HK-2 (cell line): ENCODE results near the gene ADGRD1.

Source experiments
- DNase-seq: peaks from one replicate; pipeline ENCODE4 v3.0.0-alpha.2; 2018; ENCODE audit not compliant: unreplicated experiment

ADGRD1 gene

DNA sequence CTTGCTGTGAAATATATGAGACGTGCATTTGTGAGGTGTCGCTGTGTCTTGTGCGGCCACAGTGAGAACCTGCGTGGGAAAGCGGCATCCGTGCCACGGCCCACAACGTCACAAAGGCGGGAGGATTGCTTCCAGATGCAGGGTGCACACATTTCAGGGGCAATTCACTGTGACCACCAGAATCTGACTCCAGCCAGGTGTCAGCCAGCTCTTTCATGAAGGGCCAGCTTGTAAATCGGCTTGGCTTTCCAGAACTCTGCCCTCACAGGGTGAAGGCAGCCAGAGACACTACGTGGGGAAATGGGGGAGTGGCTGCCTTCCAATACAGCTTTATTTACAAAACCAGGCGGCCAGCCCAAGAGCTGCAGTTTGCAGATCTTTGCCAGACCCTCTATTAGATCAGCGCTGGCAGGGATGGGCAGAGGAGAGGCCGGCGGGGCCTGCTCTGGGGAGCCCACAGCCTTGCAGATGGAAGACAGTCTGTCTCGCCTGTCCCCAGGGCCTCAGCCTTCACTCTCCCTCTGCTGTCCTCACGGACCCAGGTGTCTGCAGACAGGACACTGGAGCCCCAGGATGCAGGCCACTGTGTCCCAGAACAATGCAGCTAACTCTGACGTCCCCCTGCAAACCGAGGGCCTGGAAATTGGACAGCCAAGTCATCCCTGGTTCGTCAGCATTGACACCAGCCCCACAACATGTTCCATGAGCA is 53.5 kb downstream of the ADGRD1 start:
- no peak for DNase-seq

- DNase-seq: no peak
Measured at GRCh38 chr12:131007740-131008117, 54.0 kb downstream of the ADGRD1 start.

DNA sequence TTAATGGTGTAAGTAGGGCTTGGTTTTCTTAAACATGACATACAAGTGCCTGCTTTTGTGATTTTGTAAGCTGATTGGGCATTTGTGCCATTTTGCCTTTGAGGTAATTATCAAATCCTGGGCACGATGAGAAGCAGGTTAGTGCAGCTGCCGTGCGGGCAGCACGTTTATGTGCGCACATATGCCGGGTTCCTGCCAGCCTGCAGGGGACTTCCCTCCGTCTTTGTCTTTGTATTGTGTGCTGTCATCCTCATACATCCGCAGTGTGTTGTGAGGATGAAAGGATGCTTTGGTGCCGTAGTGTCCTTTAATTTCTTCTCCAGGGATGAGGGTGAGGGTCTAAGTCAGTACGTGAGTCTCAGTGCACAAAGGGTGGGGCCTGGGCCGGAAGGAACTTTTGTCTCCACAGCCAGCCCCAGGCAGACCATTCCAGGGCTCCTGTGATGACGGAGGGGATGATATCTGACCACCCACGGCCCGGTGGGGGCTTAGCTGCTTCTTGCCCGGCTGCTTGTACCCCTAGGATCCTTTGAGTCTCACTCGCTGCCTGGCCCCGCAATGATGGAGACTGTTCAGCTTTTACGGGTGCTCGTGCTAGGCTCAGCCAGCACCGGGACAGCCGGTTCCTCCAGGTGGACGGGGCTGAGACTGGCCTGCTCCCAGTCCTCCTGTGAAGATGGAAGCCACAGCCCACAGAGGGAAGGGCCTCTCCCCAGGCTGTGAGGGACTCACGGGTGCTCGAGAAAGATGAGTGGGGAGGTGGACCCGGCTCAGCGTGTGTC is 54.6 kb downstream of the ADGRD1 start:
- no peak for DNase-seq

GRCh38 chr12:131008913-131009270 is 55.2 kb downstream of the ADGRD1 start:
- DNase-seq: no peak

DNA sequence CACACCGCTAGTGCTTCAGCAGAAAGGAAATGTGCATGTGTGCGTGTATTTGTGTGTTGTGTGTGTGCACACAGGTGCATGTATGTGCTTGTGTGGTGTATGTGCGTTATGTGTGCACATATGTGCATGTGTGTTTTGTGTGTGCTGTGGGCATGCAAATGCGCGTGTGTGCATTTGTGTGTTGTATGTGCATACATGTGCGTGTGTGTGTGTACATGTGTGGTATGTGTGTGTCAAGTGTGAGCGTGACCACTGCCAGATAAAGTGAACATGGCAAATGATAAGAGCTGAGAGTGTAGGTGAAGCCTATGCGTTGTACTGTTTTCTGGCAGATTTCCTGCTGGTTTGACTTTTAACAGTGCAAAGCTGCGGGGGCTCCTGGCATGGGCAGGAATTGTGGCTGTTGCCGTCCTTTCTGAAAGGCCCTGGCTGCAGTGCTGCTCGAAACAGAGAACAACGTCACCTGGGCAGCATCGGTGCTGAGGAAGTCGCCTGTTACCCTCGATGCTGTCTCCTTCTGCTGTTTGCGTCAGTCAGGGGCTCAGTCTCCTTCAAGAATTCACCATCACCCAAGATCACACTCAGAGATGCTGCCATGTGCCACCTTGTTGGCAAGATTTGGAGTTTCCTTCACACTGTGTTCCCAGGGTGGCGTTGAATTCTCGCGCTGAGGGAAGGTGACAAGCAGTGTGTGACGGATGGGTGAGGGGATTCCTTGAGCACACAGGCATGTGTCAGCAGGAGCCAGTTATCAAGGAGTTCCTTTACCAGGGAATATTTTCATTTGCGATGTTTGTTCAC is 56.1 kb downstream of the ADGRD1 start:
- no peak for DNase-seq

- DNase-seq: no peak
Measured at GRCh38 chr12:131010396-131011131, 56.9 kb downstream of the ADGRD1 start.

- DNase-seq: no peak
Measured at GRCh38 chr12:131011165-131012079, 57.7 kb downstream of the ADGRD1 start.

- DNase-seq: no peak
Measured at GRCh38 chr12:131012279-131013069, 58.8 kb downstream of the ADGRD1 start.

- no peak for DNase-seq
Measured at GRCh38 chr12:131013118-131013517, 59.4 kb downstream of the ADGRD1 start.

DNA sequence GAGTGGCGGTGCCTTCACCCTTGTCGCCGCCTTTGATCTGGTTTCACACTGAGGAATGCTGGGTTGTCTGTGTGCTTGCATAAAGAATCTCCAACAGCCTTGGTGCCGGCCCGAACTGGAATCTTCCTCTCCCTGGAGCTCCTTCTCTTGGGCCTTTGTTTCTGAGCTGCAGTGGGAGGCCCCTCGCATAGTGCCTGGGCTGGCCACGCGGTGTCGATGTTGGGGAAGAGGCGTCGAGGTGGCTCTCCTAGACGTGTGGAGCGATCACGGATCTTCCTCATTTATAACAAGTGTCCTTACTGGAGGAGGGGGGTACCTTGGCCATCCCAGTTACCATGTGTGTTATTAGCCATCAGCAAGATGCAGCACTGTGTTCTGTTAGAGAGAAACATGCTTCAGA is 60.6 kb downstream of the ADGRD1 start:
- DNase-seq: no peak

DNA sequence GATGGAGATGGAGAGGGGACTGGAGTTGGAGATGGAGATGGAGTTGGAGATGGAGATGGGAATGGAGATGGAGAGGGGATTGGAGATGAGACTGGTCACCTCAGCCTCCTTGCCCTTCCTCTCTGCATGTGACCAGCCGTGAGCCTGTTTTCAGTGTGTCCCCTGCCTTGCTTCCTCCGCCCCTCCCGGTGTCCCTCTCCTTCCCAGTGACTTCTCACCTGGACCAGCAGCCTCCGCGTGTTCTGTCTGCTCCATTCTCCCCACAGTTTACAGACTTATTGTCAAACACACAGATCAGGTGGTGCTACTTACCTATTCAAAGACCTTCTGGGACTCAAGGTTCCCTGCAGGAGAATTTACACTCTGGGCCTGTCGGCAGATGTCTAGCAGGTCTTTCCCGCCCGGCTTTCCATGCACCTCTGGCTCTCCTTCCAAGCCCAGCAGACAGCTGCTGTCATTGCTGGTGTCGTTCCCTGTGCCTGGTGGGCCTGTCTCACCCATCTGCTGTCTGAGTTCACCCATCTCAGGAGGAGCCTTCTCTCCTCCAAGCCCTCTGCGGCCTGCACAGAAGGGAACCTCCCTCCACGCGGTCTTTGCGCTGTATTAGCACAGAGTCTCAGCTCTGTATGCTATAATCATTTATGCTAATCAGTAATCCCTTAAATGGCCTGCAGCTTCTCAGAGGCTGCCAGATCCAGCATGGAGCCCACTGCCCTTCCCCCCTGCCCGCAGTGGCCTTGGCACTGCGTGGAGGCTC is 62.1 kb downstream of the ADGRD1 start:
- no peak for DNase-seq

- no peak for DNase-seq
Measured at GRCh38 chr12:131017477-131017991, 63.8 kb downstream of the ADGRD1 start.

DNA sequence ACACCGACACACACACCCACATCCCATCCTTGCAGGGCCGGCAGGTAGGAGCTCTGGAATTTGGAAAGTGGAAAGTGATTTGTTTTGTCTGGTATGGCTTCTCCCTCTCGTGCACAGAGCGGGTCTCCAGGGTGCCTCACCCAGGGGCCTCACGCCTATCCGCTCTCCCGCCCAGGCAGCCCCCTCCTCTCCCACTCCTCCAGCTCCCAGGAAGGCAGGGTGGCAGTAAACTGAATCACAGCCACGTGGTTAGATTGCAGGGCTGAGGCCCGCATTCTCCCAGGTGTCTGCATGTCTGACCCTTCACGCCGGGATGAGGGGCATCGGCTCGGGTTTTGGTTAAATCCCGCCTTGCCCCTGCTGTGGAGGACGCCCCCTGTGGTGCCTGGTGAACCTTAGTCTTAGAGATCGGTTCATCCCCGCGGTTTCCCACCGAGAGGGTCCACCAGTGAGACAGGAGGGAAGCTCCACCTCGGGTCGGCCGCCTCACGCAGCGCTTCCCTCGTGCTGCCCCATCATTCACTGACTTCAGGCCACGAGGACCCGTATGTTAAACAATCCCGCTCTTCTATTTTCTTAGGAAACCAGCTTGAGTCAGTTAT is 64.4 kb downstream of the ADGRD1 start:
- DNase-seq: no peak

DNA sequence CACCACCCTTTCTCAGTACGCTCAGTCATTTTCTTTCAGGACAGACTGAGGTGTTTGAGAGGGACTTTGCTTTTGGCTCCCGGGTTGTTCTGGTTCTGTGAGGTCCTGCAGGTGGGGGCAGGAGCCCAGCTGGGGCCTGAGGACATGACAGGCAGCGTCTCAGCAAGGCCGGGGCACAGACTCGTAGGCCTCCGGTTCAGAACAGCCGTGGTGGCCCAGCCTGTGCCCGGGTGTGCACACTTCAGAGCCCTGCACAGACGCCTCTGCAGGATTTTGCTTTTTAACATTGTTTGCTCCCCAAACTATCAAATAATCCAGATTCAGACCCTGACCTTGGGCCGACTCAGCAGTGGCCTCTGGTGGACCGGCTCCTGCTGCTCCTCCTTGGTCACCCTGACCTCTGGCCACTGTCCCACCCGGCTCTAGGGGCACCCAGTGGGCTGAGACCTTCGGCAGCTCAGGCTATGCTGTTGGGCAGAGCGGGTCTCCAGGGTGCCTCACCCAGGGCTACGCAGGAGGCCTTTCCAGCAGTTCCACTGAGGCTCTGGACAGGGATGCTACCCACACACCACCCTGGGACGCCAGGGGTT is 65.2 kb downstream of the ADGRD1 start:
- no peak for DNase-seq

- DNase-seq: no peak
Measured at GRCh38 chr12:131020326-131021153, 66.8 kb downstream of the ADGRD1 start.

DNA sequence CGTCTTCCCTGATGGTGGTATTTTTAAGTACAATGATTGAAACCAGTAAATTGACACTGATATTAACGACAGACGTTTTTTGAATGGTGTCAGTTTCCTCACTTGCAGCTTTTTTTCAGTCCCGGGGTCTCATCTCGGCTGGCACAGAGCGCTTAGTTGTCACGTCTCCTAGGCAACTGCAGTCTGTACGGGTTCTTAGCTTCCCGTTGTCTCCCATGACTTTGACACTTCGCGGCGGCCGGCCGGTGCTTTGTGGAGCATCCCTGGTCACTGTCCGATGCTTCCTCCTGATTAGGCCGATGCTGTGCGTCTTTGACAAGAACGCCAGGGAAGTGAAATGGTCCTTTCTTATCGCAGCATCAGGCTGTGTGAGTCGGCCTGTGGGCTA is 67.4 kb downstream of the ADGRD1 start:
- no peak for DNase-seq

DNA sequence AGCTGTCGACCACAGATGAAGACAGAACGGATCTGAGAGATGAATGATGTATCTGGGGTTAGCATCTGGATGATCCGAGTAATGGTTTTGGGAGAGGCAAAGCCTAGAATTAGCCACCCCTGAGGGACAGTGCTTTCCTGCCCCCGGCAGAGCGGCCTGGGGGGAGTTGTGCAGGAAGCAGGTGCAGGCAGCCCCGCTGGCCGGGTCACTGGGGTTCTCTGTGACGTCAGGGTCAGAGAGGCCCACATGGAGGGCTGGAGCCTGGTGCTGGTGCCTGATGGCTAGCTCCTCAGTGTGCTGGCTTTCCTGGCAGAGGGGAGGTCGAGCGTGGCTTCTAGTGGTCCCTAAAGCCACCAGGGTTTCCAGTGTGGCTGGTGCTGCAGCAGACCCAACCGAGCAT is 70.3 kb downstream of the ADGRD1 start:
- no peak for DNase-seq
